ENCODE measurements around the gene MEIKIN. TPM values are rescaled to one million over a fixed set of nuclear protein-coding genes. Genes with fewer than 3 reads are reported as not detected.

Gene MEIKIN
- total RNA-seq, 1 donor: not detected

- no peak overlapping the region for H3K4me3 ChIP-seq (ENCODE audit: insufficient read depth, low read length)
- TF ChIP-seq CTCF (IDR thresholded peaks at IDR 0.05; ENCODE audit: extremely low read depth, low read depth, low read length): no peak
- no peaks in the 10 kb centered on the region for H3K9me3 ChIP-seq (ENCODE audit: low read depth, low read length)
- no peak overlapping the region for H3K4me2 ChIP-seq (ENCODE audit: insufficient read depth, low read length)
- peaks cover 6% of the 10 kb centered on the region for H3K27me3 ChIP-seq (ENCODE audit: insufficient read depth, low read length)
- DNase-seq (ENCODE audit: insufficient read length, low spot score, missing footprints): no peak
- H2AFZ ChIP-seq (ENCODE audit: low read length): no peak overlapping the region
- H3K79me2 ChIP-seq (ENCODE audit: insufficient read depth, low read length): no peaks in the 10 kb centered on the region
- no peaks in the 10 kb centered on the region for H4K20me1 ChIP-seq (ENCODE audit: insufficient read depth, low read length)
- no peak overlapping the region for H3K27ac ChIP-seq (ENCODE audit: low read depth, low read length)
- H3K4me1 ChIP-seq (ENCODE audit: insufficient read depth, low read length): no peaks in the 10 kb centered on the region
- H3K36me3 ChIP-seq (ENCODE audit: insufficient read depth, low read length): no peaks in the 10 kb centered on the region
These were observed 41.8 kb upstream of the MEIKIN start for GRCh38 chr5:131987251-131987650.

- H3K4me3 ChIP-seq (ENCODE audit: insufficient read depth, low read length): no peak overlapping the region
- DNase-seq (ENCODE audit: insufficient read length, low spot score, missing footprints): no peak
- peaks cover 3% of the 10 kb centered on the region for H3K27me3 ChIP-seq (ENCODE audit: insufficient read depth, low read length)
- no peaks in the 10 kb centered on the region for H3K9me3 ChIP-seq (ENCODE audit: low read depth, low read length)
- no peaks in the 10 kb centered on the region for H3K36me3 ChIP-seq (ENCODE audit: insufficient read depth, low read length)
- H2AFZ ChIP-seq (ENCODE audit: low read length): no peak overlapping the region
- no peak overlapping the region for H3K27ac ChIP-seq (ENCODE audit: low read depth, low read length)
- H4K20me1 ChIP-seq (ENCODE audit: insufficient read depth, low read length): no peaks in the 10 kb centered on the region
- no peaks in the 10 kb centered on the region for H3K79me2 ChIP-seq (ENCODE audit: insufficient read depth, low read length)
- no peaks in the 10 kb centered on the region for H3K4me1 ChIP-seq (ENCODE audit: insufficient read depth, low read length)
- H3K4me2 ChIP-seq (ENCODE audit: insufficient read depth, low read length): no peak overlapping the region
- TF ChIP-seq CTCF (IDR thresholded peaks at IDR 0.05; ENCODE audit: extremely low read depth, low read depth, low read length): no peak
These were observed 40.9 kb upstream of the MEIKIN start for GRCh38 chr5:131986161-131986912.

DNA sequence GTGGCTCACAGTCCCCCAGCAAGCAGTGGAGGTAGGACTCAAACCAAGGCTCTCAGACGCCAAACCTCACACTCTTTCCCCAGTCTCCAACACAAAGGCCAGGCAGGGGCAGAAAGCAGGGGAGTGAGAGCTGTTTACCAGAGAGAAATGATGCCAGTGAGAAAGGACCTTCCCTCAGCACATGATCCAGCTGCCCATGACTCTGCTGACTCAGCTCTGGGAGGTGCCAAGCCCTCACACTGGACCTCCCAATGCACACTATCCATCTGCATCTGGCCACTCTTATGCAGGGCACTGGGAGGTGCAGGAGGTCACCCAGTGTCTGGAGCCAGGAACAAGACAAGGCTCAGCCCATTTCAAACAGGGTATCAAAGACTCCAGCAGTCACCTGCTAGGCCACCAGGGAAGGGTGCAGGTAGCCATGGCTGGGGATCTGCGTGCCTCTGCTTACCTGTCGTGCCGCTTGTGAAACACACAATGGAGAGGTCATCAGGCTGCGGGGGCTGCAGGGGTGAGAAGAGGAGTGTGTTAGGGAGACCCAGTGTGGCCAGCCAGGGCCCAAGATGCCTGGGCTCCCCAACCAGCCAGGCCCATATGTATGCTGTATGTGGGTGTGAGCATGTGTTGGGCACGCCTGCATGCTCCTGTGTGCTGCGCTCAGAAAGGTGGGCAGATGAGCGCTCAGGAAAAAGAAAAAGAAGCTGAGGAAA is 39.6 kb upstream of the MEIKIN start:
- no peak overlapping the region for H3K4me3 ChIP-seq (ENCODE audit: insufficient read depth, low read length)
- no peaks in the 10 kb centered on the region for H3K4me1 ChIP-seq (ENCODE audit: insufficient read depth, low read length)
- H3K9me3 ChIP-seq (ENCODE audit: low read depth, low read length): no peaks in the 10 kb centered on the region
- no peaks in the 10 kb centered on the region for H3K36me3 ChIP-seq (ENCODE audit: insufficient read depth, low read length)
- no peak for TF ChIP-seq CTCF (IDR thresholded peaks at IDR 0.05; ENCODE audit: extremely low read depth, low read depth, low read length)
- peaks cover 3% of the 10 kb centered on the region for H3K27me3 ChIP-seq (ENCODE audit: insufficient read depth, low read length)
- H2AFZ ChIP-seq (ENCODE audit: low read length): no peak overlapping the region
- no peaks in the 10 kb centered on the region for H4K20me1 ChIP-seq (ENCODE audit: insufficient read depth, low read length)
- no peak overlapping the region for H3K4me2 ChIP-seq (ENCODE audit: insufficient read depth, low read length)
- DNase-seq (ENCODE audit: insufficient read length, low spot score, missing footprints): no peak
- H3K27ac ChIP-seq (ENCODE audit: low read depth, low read length): no peak overlapping the region
- no peaks in the 10 kb centered on the region for H3K79me2 ChIP-seq (ENCODE audit: insufficient read depth, low read length)

DNA sequence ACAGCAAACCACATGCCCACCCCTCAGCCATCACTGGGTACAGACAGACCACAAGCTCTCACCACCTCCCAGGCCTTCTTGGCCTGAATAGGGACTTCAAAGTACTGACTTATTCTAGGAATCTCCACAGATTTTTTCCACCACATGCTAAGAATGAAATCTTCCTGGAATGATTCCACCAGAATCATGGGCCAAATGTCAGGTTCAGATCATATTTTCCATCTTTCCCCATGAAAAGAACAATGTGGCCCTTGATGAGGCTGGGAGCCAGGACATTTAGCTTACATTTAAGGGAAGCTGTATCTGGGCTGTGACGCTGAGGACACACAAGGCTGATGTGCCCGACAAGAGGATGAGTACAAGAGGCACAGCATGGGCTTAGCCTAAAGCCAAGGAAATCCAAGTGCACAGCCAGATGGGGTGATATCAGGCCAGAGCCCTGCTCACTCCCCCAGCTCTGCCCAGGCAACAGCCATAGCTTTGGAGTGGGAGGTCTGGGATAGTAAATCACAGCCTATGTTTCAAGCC is 37.8 kb upstream of the MEIKIN start:
- Histone ChIP-seq H3K27me3 (ENCODE audit: insufficient read depth, low read length) (peaks cover 3% of the 10 kb centered on the region), H3K4me1 (ENCODE audit: insufficient read depth, low read length) (no peaks in the 10 kb centered on the region), H3K27ac (ENCODE audit: low read depth, low read length) (no peak overlapping the region), H3K4me2 (ENCODE audit: insufficient read depth, low read length) (no peak overlapping the region), H3K36me3 (ENCODE audit: insufficient read depth, low read length) (no peaks in the 10 kb centered on the region), H3K4me3 (ENCODE audit: insufficient read depth, low read length) (no peak overlapping the region), H4K20me1 (ENCODE audit: insufficient read depth, low read length) (no peaks in the 10 kb centered on the region), H2AFZ (ENCODE audit: low read length) (no peak overlapping the region), H3K9me3 (ENCODE audit: low read depth, low read length) (no peaks in the 10 kb centered on the region), H3K79me2 (ENCODE audit: insufficient read depth, low read length) (no peaks in the 10 kb centered on the region)
- DNase-seq (ENCODE audit: insufficient read length, low spot score, missing footprints): no peak
- no peak for TF ChIP-seq CTCF (IDR thresholded peaks at IDR 0.05; ENCODE audit: extremely low read depth, low read depth, low read length)

Measured in osteoblast (primary cell).